GM19452 (cell line): ENCODE results near the gene OR2K2.
"Not testable (repeated sequence)": the region's sequence is repeated elsewhere in the genome, so short reads cannot be mapped to it uniquely, and the experiment has no call there.

Experiments used
- ATAC-seq: cut with Tn5 transposase; IDR thresholded peaks from one replicate; pipeline ENCODE4 v1.9.1; 2021; ENCODE audit not compliant: unreplicated experiment

The OR2K2 gene

GRCh38 chr9:111330124-111330523, at the start of gene OR2K2:
TSS of gene OR2K2 (minus strand) at chr9:111330224. CDS start at chr9:111328433, 1,791 bp downstream.
- ATAC-seq: no peak

DNA sequence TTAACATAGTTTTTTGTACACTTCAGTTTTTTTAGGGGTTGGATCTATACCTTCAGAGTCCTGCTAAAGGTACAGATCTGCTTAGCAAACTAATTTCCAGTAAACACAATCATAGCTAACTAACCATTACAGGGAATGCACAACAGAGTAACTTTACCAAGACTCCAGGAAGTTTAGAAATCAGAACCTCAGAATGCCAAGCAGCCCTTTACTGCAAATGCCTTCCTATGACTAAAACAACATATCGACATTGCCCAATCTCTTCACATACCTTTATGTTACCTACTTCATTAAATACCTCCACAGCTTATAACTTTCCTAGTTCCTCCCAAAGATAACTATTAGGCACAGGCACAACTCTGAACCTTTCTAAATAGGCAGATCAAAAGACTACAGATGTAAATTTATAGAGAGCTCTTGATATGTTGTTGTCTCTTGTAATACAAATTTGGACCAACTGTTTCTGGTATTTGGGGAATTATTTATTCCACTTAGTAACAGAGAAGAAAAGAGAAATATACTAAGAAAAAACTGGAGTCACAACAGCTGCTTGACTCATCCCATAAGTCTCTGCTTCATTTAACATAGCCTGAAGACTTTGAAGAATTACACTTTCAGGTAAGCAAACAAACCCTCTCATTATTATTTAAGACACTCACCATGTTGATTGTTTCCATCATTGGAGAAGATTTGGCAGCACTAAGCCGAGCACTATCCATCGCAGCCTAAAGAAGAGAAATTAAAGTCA, 46.0 kb upstream of the OR2K2 start:
- no peak for ATAC-seq

GRCh38 chr9:111375062-111375461, 45.0 kb upstream of the OR2K2 start:
- ATAC-seq: no peak

DNA sequence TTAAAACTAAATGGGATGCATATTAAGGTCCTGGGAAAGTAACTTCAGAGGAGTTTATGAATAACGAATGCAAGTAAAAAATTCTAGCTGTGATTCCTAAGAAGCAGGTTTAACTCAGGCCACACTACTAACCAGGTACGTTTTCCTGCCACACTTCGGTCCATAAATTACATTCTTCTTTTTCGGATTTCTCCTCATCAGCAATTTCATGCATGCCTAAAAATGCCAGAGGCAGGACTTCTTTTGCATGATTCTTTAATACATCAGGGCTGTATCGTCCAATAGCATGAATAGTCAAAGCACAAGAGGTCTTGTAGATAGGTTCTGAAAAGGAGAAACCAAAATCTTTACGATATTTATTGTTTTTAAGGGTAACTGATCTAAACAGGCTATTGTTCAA, 42.3 kb upstream of the OR2K2 start:
- ATAC-seq: no peak

GRCh38 chr9:111366978-111367377, 37.0 kb upstream of the OR2K2 start:
- ATAC-seq: no peak

DNA sequence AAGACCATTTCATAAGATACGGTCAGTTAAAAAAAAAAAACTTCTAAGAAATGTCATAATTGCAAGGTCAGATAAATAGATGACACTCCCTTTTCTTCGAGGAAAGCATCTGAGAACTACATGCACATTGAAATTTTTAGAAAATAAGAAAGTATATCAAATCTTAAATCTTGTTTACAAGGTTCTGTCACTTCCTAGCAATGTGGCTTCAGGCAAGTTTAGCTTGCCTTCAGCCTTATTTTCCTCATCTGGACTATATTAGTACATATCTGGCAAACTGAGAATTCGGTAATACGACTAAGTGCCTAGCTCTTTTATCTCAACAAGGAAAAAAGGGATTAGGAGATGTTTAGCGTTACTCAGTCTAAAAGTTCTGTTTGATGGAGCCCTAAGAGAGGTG, 32.5 kb upstream of the OR2K2 start:
- ATAC-seq: no peak

- no peak for ATAC-seq
These were observed 30.9 kb upstream of the OR2K2 start for GRCh38 chr9:111360881-111361280.

- no peak for ATAC-seq
These were observed 26.6 kb upstream of the OR2K2 start for GRCh38 chr9:111356481-111357244.

GRCh38 chr9:111352545-111352944, 22.5 kb upstream of the OR2K2 start:
- ATAC-seq: no peak

GRCh38 chr9:111350556-111350955, 20.5 kb upstream of the OR2K2 start:
- ATAC-seq: no peak

- no peak for ATAC-seq
These were observed 19.7 kb upstream of the OR2K2 start for GRCh38 chr9:111349766-111350165.

GRCh38 chr9:111348821-111349271, 18.8 kb upstream of the OR2K2 start:
- ATAC-seq: no peak

GRCh38 chr9:111334318-111334863, 4.4 kb upstream of the OR2K2 start:
- not testable (repeated sequence) for ATAC-seq

- ATAC-seq: no peak
These were observed 9.4 kb downstream of the OR2K2 start for GRCh38 chr9:111320631-111321030.

DNA sequence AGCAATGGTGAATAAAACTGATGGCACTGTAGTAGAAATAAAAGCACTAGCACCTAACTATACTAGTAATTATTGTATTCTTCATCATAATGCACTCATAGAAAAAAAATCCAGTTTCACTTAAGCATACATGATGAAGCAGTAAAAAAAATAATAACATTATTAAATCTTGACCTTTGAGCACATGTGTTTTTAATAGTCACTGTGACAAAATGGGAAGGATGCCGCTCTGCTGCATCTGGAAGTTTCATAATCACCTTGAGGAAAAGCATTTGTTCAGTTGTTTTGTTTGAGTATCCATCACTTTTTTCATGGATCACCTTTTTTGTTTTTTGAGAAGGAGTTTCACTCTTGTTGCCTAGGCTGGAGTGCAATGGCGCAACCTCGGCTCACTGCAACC, 13.2 kb downstream of the OR2K2 start:
- no peak for ATAC-seq

- no peak for ATAC-seq
These were observed 24.1 kb downstream of the OR2K2 start for GRCh38 chr9:111305914-111306313.

GRCh38 chr9:111304000-111304399, 26.0 kb downstream of the OR2K2 start:
- not testable (repeated sequence) for ATAC-seq

DNA sequence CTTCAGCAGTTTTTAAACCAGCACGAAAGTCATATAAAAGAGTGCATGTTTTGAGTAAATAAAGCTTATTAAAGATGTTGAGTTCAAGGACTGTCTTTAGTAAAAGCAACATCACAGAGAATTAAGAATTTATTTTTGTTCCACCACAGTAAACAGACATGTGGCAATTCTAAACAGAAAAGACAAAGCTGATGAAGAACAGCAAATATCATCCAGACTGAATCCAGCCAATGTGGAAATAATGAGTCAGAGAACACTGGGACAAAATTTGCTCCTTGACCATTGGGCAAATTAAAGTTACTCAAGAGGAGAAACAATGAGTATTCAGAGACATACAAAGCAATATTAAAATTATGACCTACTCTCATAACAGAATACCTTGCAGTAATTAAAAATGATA, 28.8 kb downstream of the OR2K2 start:
- no peak for ATAC-seq

DNA sequence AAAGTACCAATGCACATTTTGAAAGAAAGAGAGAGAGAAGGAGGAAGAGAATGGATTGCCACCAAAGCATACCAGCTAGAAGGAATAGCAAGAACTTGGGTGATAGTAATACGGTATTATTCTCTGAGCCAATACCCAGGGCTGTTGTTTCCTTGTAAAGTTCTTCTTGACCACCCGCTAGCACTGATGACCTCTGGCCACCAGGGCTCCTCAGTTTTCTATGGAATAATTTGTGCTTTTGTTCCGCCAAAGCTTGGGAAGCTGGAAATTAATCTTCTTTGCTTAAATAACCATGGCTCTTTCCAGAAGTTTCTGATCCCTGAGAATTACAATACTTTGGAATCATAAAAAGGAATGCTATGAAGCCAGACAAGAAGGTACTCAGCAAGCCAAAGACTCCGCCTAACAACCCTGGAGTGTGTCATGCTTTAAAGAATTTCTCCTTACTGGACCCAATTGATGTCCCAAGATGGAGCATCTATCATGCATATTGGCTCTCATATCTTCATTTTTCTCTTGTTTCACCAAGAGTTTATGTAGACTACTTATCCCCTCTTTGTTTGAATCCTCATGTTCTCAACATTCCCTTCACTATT, 29.8 kb downstream of the OR2K2 start:
- ATAC-seq: no peak

- ATAC-seq: not testable (repeated sequence)
These were observed 30.4 kb downstream of the OR2K2 start for GRCh38 chr9:111299599-111299966.

GRCh38 chr9:111298731-111299598, 31.1 kb downstream of the OR2K2 start:
- peak; percentile 70 for ATAC-seq
